Fibroblast of skin of right biceps (primary cell): ENCODE data around the gene COL4A2.
"Not testable (repeated sequence)": the region's sequence is repeated elsewhere in the genome, so short reads cannot be mapped to it uniquely, and the experiment has no call there.

Source experiments
- DNase-seq: peaks from one replicate; pipeline ENCODE4 v3.0.0-alpha.2; 2013

The COL4A2 gene

GRCh38 chr13:110445722-110446574 is 138.9 kb downstream of the COL4A2 start:
- DNase-seq, result no peak

GRCh38 chr13:110446575-110446890 is 139.4 kb downstream of the COL4A2 start:
- no peak for DNase-seq

GRCh38 chr13:110447058-110447511 is 140.0 kb downstream of the COL4A2 start:
- peak; percentile 67 for DNase-seq

GRCh38 chr13:110447801-110448200 is 140.7 kb downstream of the COL4A2 start:
- DNase-seq, result no peak

- peak; percentile 87 for DNase-seq
Observed at GRCh38 chr13:110448230-110448629, 141.1 kb downstream of the COL4A2 start.

GRCh38 chr13:110448677-110449076 is 141.6 kb downstream of the COL4A2 start:
- DNase-seq, result no peak

GRCh38 chr13:110449219-110450015 is 142.3 kb downstream of the COL4A2 start:
- DNase-seq, result no peak

- DNase-seq, result no peak
Observed at GRCh38 chr13:110450016-110450900, 143.2 kb downstream of the COL4A2 start.

- DNase-seq, result no peak
Observed at GRCh38 chr13:110450941-110451730, 144.1 kb downstream of the COL4A2 start.

GRCh38 chr13:110453091-110453490 is 146.0 kb downstream of the COL4A2 start:
- DNase-seq, result not testable (repeated sequence)

- no peak for DNase-seq
Observed at GRCh38 chr13:110453797-110454196, 146.7 kb downstream of the COL4A2 start.

- no peak for DNase-seq
Observed at GRCh38 chr13:110454227-110454859, 147.3 kb downstream of the COL4A2 start.

GRCh38 chr13:110454956-110455355 is 147.9 kb downstream of the COL4A2 start:
- DNase-seq, result no peak

GRCh38 chr13:110455444-110455843 is 148.4 kb downstream of the COL4A2 start:
- no peak for DNase-seq

GRCh38 chr13:110455941-110456340 is 148.9 kb downstream of the COL4A2 start:
- DNase-seq, result peak; percentile 69

- DNase-seq, result no peak
Observed at GRCh38 chr13:110456550-110456949, 149.5 kb downstream of the COL4A2 start.

- no peak for DNase-seq
Observed at GRCh38 chr13:110457361-110457760, 150.3 kb downstream of the COL4A2 start.

GRCh38 chr13:110458017-110458416 is 150.9 kb downstream of the COL4A2 start:
- no peak for DNase-seq

- DNase-seq, result no peak
Observed at GRCh38 chr13:110458594-110459365, 151.7 kb downstream of the COL4A2 start.

GRCh38 chr13:110462091-110462490 is 155.0 kb downstream of the COL4A2 start:
- DNase-seq, result no peak

GRCh38 chr13:110463156-110463555 is 156.1 kb downstream of the COL4A2 start:
- no peak for DNase-seq
